GM23338 (cell line): Measurements from ENCODE around the gene EXOG. TPM values are rescaled to one million over a fixed set of nuclear protein-coding genes. Genes with fewer than 3 reads are reported as not detected.

Experiments used
- ATAC-seq: fragments of 200-7000 bp; cut with Tn5 transposase; 3 replicates; pipeline ENCODE4 v1.9.1; 2020
- DNase-seq: peaks from one replicate; pipeline ENCODE4 v3.0.0-alpha.2; 2015; ENCODE audit warnings: low spot score
- H2AFZ ChIP-seq: fragments of 200-600 bp; sonication (generic); 2 replicates; pipeline ENCODE4 v1.8.0; 2016; ENCODE audit warnings: antibody characterized with exemption, mild to moderate bottlenecking, moderate library complexity
- H3F3A ChIP-seq: fragments of 200-600 bp; sonication (generic); replicated peaks from 2 replicates; pipeline ENCODE4 v1.8.0; 2017; ENCODE audit warnings: antibody characterized with exemption, mixed run types, low read depth
- H3K27ac ChIP-seq: fragments of 200-600 bp; sonication (generic); 2 replicates; pipeline ENCODE4 v1.6.1; 2016; ENCODE audit warnings: low read depth
- H3K27me3 ChIP-seq: fragments of 200-600 bp; sonication (generic); 2 replicates; pipeline ENCODE4 v1.8.0; 2016; ENCODE audit warnings: mild to moderate bottlenecking, mixed run types, moderate library complexity; ENCODE audit not compliant: insufficient read depth
- H3K36me3 ChIP-seq: fragments of 200-600 bp; sonication (generic); 2 replicates; pipeline ENCODE4 v1.8.0; 2016; ENCODE audit warnings: mild to moderate bottlenecking; ENCODE audit not compliant: insufficient read depth
- H3K4me1 ChIP-seq: fragments of 200-600 bp; sonication (generic); 2 replicates; pipeline ENCODE4 v1.8.0; 2016; ENCODE audit warnings: mild to moderate bottlenecking, moderate library complexity; ENCODE audit not compliant: insufficient read depth
- H3K4me2 ChIP-seq: fragments of 200-600 bp; sonication (generic); 2 replicates; pipeline ENCODE4 v1.7.1; 2017; ENCODE audit warnings: mixed run types
- H3K4me3 ChIP-seq: fragments of 200-600 bp; sonication (generic); 2 replicates; pipeline ENCODE4 v1.6.1; 2016; ENCODE audit warnings: mixed run types
- H3K79me2 ChIP-seq: fragments of 200-600 bp; sonication (generic); replicated peaks from 2 replicates; pipeline ENCODE4 v1.8.0; 2017; ENCODE audit warnings: mild to moderate bottlenecking; ENCODE audit not compliant: insufficient read depth
- H3K9me2 ChIP-seq: fragments of 200-600 bp; sonication (generic); 2 replicates; pipeline ENCODE4 v1.8.0; 2017; ENCODE audit not compliant: insufficient read depth
- H4K20me1 ChIP-seq: fragments of 200-600 bp; sonication (generic); replicated peaks from 2 replicates; pipeline ENCODE4 v1.8.0; 2017; ENCODE audit warnings: mild to moderate bottlenecking; ENCODE audit not compliant: insufficient read depth
- H3K27ac Mint-ChIP-seq: 2 replicates; pipeline ENCODE4 v1.8.0; 2020; ENCODE audit warnings: inconsistent platforms, mild to moderate bottlenecking, moderate library complexity, mixed read lengths
- H3K27me3 Mint-ChIP-seq: 3 replicates; pipeline ENCODE4 v1.8.0; 2022; ENCODE audit warnings: low read depth, mild to moderate bottlenecking, moderate library complexity, mixed read lengths, inconsistent platforms; ENCODE audit not compliant: insufficient read depth, poor library complexity
- H3K36me3 Mint-ChIP-seq: 3 replicates; pipeline ENCODE4 v1.8.0; 2021; ENCODE audit warnings: low read depth, mild to moderate bottlenecking, inconsistent platforms, moderate library complexity, mixed read lengths
- H3K4me1 Mint-ChIP-seq: 3 replicates; pipeline ENCODE4 v1.8.0; 2020; ENCODE audit warnings: mild to moderate bottlenecking, inconsistent platforms, mixed read lengths
- H3K4me3 Mint-ChIP-seq: 3 replicates; pipeline ENCODE4 v1.8.0; 2021; ENCODE audit warnings: moderate library complexity, mild to moderate bottlenecking, inconsistent platforms, mixed read lengths
- H3K9me3 Mint-ChIP-seq: 3 replicates; pipeline ENCODE4 v1.8.0; 2020; ENCODE audit warnings: moderate library complexity, mild to moderate bottlenecking, inconsistent platforms, mixed read lengths
- CREB1 ChIP-seq: fragments of 250-450 bp; sonication (Bioruptor Pico); IDR thresholded peaks from 2 replicates; pipeline ENCODE4 v1.5.0; 2020; ENCODE audit warnings: low read depth, mild to moderate bottlenecking, moderate library complexity
- EZH2phosphoT487 ChIP-seq: fragments of 200-600 bp; sonication (generic); IDR thresholded peaks from one replicate; pipeline ENCODE4 v1.8.1; 2018; ENCODE audit warnings: antibody characterized with exemption; ENCODE audit not compliant: unreplicated experiment
- JUNB ChIP-seq: IDR thresholded peaks from one replicate; pipeline ENCODE4 v1.6.1; 2016; ENCODE audit warnings: antibody characterized with exemption; ENCODE audit not compliant: unreplicated experiment
- POLR2AphosphoS5 ChIP-seq: IDR thresholded peaks from 2 replicates; pipeline ENCODE4 v1.6.1; 2016; ENCODE audit warnings: antibody characterized with exemption, low read depth
- ZNF331 ChIP-seq: fragments of 250-450 bp; sonication (Bioruptor Pico); IDR thresholded peaks from 2 replicates; pipeline ENCODE4 v1.5.0; 2020; ENCODE audit warnings: low read depth, mild to moderate bottlenecking, moderate library complexity
- polyA plus RNA-seq: library from polyadenylated mRNA; unstranded; fragments of >200 nt; fragmentation: Nextera tagmentation; extraction: Ambion mirVana; gene quantifications from 2 replicates; pipeline ENCODE4 v1.2.1, GENCODE V29; 2016
- total RNA-seq: library from RNA; depleted of rRNA; stranded (reverse); fragments of >200 nt; shearing (Covaris generic); gene quantifications from 2 replicates; pipeline ENCODE4 v1.2.3, GENCODE V29; 2014
- TF ChIP-seq, protein P1 (sequence below): fragments of 250-450 bp; sonication (Bioruptor Pico); IDR thresholded peaks from 2 replicates; pipeline ENCODE4 v1.5.0; 2020; ENCODE audit warnings: mild to moderate bottlenecking, moderate library complexity

The EXOG gene
- total and polyA plus RNA-seq, 2 experiments from 2014 or later, result 9.7 to 11.3 TPM

DNA sequence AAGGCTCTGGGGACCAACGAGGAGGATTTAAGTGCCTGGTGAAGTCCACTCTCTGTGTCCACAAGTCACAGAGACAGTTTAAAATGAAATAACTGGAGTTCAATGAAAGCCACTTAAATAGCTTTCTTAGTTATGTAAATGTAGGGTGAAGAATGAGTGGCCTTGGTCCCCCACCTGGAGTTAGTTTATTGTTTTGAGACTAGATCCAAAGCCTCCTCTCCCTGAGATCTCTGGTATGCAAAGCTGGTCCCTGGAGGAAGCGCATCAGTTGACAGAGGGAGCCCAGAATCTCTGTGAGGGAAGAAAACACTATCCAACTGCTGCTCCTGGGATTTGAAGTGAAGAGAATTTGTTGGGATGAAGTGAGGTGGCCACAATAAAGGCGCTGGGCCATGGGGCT, 40.5 kb downstream of the EXOG start:
- H3K9me2 ChIP-seq, result peaks cover 14% of the 10 kb centered on the region; the same call in 1 of the 2 replicates
- DNase-seq (peak; percentile 62), ATAC-seq (peak; percentile 81)
- peaks cover 16% of the 10 kb centered on the region for H3K9me3 Mint-ChIP-seq
- no peaks in the 10 kb centered on the region for H3K36me3 ChIP-seq
- H3K36me3 Mint-ChIP-seq, result peaks cover 26% of the 10 kb centered on the region
- H4K20me1 ChIP-seq, result no peaks in the 10 kb centered on the region
- H3K4me1 ChIP-seq, result peaks cover 6% of the 10 kb centered on the region
- no peak overlapping the region for H3K27ac Mint-ChIP-seq
- H3K4me3 ChIP-seq, result no peak overlapping the region
- no peaks in the 10 kb centered on the region for H3K27me3 ChIP-seq
- H3F3A ChIP-seq, result no peaks in the 10 kb centered on the region
- no peak overlapping the region for H3K4me3 Mint-ChIP-seq
- peaks cover 21% of the 10 kb centered on the region for H3K4me1 Mint-ChIP-seq
- H3K4me2 ChIP-seq, result peak overlapping the region; percentile 35
- peaks cover 9% of the 10 kb centered on the region for H3K27me3 Mint-ChIP-seq
- H2AFZ ChIP-seq, result no peak overlapping the region
- TF ChIP-seq EZH2phosphoT487, result no peak
- TF ChIP-seq, protein P1, sequence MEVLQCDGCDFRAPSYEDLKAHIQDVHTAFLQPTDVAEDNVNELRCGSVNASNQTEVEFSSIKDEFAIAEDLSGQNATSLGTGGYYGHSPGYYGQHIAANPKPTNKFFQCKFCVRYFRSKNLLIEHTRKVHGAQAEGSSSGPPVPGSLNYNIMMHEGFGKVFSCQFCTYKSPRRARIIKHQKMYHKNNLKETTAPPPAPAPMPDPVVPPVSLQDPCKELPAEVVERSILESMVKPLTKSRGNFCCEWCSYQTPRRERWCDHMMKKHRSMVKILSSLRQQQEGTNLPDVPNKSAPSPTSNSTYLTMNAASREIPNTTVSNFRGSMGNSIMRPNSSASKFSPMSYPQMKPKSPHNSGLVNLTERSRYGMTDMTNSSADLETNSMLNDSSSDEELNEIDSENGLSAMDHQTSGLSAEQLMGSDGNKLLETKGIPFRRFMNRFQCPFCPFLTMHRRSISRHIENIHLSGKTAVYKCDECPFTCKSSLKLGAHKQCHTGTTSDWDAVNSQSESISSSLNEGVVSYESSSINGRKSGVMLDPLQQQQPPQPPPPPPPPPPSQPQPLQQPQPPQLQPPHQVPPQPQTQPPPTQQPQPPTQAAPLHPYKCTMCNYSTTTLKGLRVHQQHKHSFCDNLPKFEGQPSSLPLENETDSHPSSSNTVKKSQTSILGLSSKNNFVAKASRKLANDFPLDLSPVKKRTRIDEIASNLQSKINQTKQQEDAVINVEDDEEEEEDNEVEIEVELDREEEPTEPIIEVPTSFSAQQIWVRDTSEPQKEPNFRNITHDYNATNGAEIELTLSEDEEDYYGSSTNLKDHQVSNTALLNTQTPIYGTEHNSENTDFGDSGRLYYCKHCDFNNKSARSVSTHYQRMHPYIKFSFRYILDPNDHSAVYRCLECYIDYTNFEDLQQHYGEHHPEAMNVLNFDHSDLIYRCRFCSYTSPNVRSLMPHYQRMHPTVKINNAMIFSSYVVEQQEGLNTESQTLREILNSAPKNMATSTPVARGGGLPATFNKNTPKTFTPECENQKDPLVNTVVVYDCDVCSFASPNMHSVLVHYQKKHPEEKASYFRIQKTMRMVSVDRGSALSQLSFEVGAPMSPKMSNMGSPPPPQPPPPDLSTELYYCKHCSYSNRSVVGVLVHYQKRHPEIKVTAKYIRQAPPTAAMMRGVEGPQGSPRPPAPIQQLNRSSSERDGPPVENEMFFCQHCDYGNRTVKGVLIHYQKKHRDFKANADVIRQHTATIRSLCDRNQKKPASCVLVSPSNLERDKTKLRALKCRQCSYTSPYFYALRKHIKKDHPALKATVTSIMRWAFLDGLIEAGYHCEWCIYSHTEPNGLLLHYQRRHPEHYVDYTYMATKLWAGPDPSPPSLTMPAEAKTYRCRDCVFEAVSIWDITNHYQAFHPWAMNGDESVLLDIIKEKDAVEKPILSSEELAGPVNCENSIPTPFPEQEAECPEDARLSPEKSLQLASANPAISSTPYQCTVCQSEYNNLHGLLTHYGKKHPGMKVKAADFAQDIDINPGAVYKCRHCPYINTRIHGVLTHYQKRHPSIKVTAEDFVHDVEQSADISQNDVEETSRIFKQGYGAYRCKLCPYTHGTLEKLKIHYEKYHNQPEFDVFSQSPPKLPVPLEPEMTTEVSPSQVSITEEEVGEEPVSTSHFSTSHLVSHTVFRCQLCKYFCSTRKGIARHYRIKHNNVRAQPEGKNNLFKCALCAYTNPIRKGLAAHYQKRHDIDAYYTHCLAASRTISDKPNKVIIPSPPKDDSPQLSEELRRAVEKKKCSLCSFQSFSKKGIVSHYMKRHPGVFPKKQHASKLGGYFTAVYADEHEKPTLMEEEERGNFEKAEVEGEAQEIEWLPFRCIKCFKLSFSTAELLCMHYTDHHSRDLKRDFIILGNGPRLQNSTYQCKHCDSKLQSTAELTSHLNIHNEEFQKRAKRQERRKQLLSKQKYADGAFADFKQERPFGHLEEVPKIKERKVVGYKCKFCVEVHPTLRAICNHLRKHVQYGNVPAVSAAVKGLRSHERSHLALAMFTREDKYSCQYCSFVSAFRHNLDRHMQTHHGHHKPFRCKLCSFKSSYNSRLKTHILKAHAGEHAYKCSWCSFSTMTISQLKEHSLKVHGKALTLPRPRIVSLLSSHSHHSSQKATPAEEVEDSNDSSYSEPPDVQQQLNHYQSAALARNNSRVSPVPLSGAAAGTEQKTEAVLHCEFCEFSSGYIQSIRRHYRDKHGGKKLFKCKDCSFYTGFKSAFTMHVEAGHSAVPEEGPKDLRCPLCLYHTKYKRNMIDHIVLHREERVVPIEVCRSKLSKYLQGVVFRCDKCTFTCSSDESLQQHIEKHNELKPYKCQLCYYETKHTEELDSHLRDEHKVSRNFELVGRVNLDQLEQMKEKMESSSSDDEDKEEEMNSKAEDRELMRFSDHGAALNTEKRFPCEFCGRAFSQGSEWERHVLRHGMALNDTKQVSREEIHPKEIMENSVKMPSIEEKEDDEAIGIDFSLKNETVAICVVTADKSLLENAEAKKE, result peak; percentile 58; the same call in 1 of the 2 replicates
- no peak overlapping the region for H3K27ac ChIP-seq
- no peaks in the 10 kb centered on the region for H3K79me2 ChIP-seq

DNA sequence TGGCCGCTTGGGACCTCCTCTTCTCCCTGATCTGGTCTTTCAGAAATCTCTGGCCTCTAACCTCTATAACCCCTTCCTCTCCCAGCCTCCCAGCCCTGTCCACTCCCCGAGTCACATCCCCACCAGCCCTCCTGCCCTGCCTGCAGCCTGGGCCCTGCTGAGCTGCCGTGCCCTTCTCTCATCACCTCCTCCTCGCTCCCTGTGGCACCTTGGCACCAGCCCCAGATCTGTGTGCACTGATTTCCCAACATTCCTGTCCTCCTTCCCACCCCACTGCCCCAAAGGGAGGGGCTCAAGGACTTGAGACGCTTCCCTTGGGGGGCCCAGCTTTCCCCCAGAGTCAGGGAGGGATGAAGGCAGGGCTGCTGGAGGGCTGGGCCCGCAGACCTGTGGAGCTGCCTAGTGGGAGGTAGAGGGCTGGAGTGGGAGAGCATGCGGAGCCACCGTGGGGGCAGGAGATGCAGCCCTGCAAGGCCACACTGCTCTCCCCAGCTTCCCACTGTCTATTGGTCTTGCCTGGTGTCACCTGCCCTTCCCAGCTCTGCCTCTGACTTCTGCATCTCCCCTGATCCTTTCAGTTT, 42.7 kb downstream of the EXOG start:
- no peak overlapping the region for H3K4me3 Mint-ChIP-seq
- Histone ChIP-seq H3F3A (no peaks in the 10 kb centered on the region), H3K27me3 (no peaks in the 10 kb centered on the region), H3K4me1 (no peaks in the 10 kb centered on the region; the same call in 1 of the 2 replicates), H3K4me2 (no peak overlapping the region), H3K9me2 (peaks cover 14% of the 10 kb centered on the region; the same call in 1 of the 2 replicates), H3K27ac (no peak overlapping the region), H3K4me3 (no peak overlapping the region), H3K79me2 (no peaks in the 10 kb centered on the region), H4K20me1 (no peaks in the 10 kb centered on the region), H3K36me3 (no peaks in the 10 kb centered on the region), H2AFZ (no peak overlapping the region)
- DNase-seq, result no peak
- peaks cover 16% of the 10 kb centered on the region for H3K9me3 Mint-ChIP-seq
- H3K27ac Mint-ChIP-seq, result no peak overlapping the region
- H3K4me1 Mint-ChIP-seq, result peaks cover 13% of the 10 kb centered on the region
- no peak for ATAC-seq
- peaks cover 24% of the 10 kb centered on the region for H3K36me3 Mint-ChIP-seq
- H3K27me3 Mint-ChIP-seq, result peaks cover 6% of the 10 kb centered on the region
- TF ChIP-seq ZNF331 (CRISPR knock-in tag) (no peak), CREB1 (no peak), JUNB (no peak), POLR2AphosphoS5 (no peak)
- TF ChIP-seq, protein P1, result no peak
